SU-DHL-6 (cell line): Measurements from ENCODE around the gene DBF4.

Source experiments
- H2AFZ ChIP-seq: fragments of 200-600 bp; sonication (generic); 2 replicates; pipeline ENCODE4 v1.6.1; 2014; ENCODE audit warnings: low read depth, mild to moderate bottlenecking, moderate library complexity, mixed read lengths, antibody characterized with exemption, low read length; ENCODE audit not compliant: severe bottlenecking
- H3F3A ChIP-seq: fragments of 200-600 bp; shearing (Covaris generic); 2 replicates; pipeline ENCODE4 v1.6.0; 2016; ENCODE audit warnings: antibody characterized with exemption, mild to moderate bottlenecking; ENCODE audit not compliant: insufficient read depth
- H3K27ac ChIP-seq: fragments of 200-600 bp; sonication (generic); 2 replicates; pipeline ENCODE4 v1.5.1; 2016; ENCODE audit warnings: low read depth, mild to moderate bottlenecking, low read length, moderate library complexity, mixed read lengths
- H3K27me3 ChIP-seq: fragments of 200-600 bp; sonication (generic), shearing (Covaris generic); 2 replicates; pipeline ENCODE4 v1.6.0; 2014; ENCODE audit warnings: mild to moderate bottlenecking, low read length
- H3K36me3 ChIP-seq: fragments of 200-600 bp; sonication (generic); 2 replicates; pipeline ENCODE4 v1.6.1; 2014; ENCODE audit warnings: mild to moderate bottlenecking, low read length, mixed read lengths
- H3K4me2 ChIP-seq: fragments of 300-600, 200-600 bp; shearing (Covaris generic), sonication (generic); 2 replicates; pipeline ENCODE4 v1.6.0; 2014; ENCODE audit warnings: low read length, low read depth, mild to moderate bottlenecking; ENCODE audit not compliant: poor library complexity, severe bottlenecking
- H3K4me3 ChIP-seq: fragments of 200-600 bp; sonication (generic); 2 replicates; pipeline ENCODE4 v1.5.1; 2014; ENCODE audit warnings: antibody characterized with exemption, low read length, mild to moderate bottlenecking, mixed read lengths; ENCODE audit not compliant: insufficient read depth, poor library complexity, severe bottlenecking
- H3K79me2 ChIP-seq: fragments of 200-600 bp; sonication (generic); 2 replicates; pipeline ENCODE4 v1.6.1; 2014; ENCODE audit warnings: mild to moderate bottlenecking, low read length, moderate library complexity; ENCODE audit not compliant: insufficient read depth
- H3K9ac ChIP-seq: fragments of 200-600 bp; sonication (generic); 2 replicates; pipeline ENCODE4 v1.7.0; 2014; ENCODE audit warnings: mild to moderate bottlenecking, low read length
- H3K9me2 ChIP-seq: fragments of 200-600 bp; sonication (generic); replicated peaks from 2 replicates; pipeline ENCODE4 v1.6.1; 2014; ENCODE audit warnings: low read length; ENCODE audit not compliant: insufficient read depth
- H3K9me3 ChIP-seq: fragments of 200-600 bp; sonication (generic); 2 replicates; pipeline ENCODE4 v1.6.1; 2014; ENCODE audit warnings: low read length, mixed read lengths; ENCODE audit not compliant: insufficient read depth
- H4K20me1 ChIP-seq: fragments of 200-600 bp; sonication (generic); 2 replicates; pipeline ENCODE4 v1.6.1; 2014; ENCODE audit warnings: low read depth, mild to moderate bottlenecking, antibody characterized with exemption, low read length, moderate library complexity, mixed read lengths
- EZH2phosphoT487 ChIP-seq: fragments of 200-600 bp; sonication (generic), shearing (Covaris generic); conservative IDR thresholded peaks from 2 replicates; pipeline ENCODE4 v1.6.1; 2018; ENCODE audit warnings: mild to moderate bottlenecking, antibody characterized with exemption, low read length, moderate library complexity, mixed read lengths
- TF ChIP-seq, protein P1 (sequence below): fragments of 200-600 bp; sonication (generic); IDR thresholded peaks from one replicate; pipeline ENCODE4 v1.5.1; 2017; ENCODE audit warnings: antibody characterized with exemption, mild to moderate bottlenecking, low read length, moderate library complexity; ENCODE audit not compliant: insufficient read depth, poor library complexity, severe bottlenecking

DBF4 gene

DNA sequence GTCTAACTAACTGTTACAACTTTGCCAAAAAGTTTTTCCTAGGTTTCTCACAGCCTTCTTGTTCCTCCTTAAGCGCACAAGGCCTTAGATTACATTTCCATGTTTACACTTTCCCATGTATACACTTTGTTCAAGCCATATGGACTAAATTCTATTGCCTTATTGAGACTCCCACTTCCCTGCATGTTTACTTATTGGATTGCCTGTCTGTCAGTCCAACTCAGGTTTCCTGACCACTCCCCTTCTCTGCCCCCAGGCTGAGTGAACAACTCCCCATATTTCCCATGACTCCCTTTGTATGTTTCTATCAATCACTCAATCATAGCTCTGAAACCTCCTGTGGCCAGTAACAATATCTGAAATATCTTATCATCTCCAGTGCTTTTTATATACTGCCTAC is 43.2 kb upstream of the DBF4 start:
- no peak for TF ChIP-seq EZH2phosphoT487
- Histone ChIP-seq H3K79me2 (no peaks in the 10 kb centered on the region), H3K27me3 (no peaks in the 10 kb centered on the region), H3K9me2 (no peaks in the 10 kb centered on the region), H3K9me3 (no peaks in the 10 kb centered on the region), H3F3A (peaks cover 19% of the 10 kb centered on the region; the same call in 1 of the 2 replicates), H3K4me2 (no peak overlapping the region), H3K36me3 (peaks cover 49% of the 10 kb centered on the region), H3K4me3 (no peak overlapping the region), H2AFZ (no peak overlapping the region), H4K20me1 (no peaks in the 10 kb centered on the region; the same call in 1 of the 2 replicates), H3K9ac (no peak overlapping the region), H3K27ac (no peak overlapping the region)

DNA sequence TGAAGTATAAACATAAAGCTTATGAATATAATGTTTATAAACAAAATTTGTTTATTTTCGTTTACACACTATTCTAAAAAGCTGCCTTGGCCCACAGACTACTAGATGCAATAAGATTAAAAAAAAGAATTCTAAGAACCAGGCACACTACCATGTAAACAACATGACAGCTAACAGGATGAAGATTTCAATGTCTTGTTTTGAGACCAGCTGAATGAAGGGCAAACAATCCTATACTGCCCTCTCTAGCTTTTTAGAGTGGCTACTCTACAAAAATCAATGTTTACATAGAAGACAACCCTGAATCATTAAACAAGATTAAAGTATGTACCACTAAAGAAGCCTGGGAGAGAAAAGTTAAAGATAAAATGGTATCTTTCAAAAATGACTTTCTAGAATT is 38.7 kb upstream of the DBF4 start:
- Histone ChIP-seq H3K9me2 (no peaks in the 10 kb centered on the region), H3K4me2 (no peak overlapping the region), H3F3A (peaks cover 32% of the 10 kb centered on the region), H3K9ac (no peak overlapping the region), H3K79me2 (no peaks in the 10 kb centered on the region), H3K4me3 (no peak overlapping the region), H2AFZ (no peak overlapping the region), H3K9me3 (no peaks in the 10 kb centered on the region), H4K20me1 (no peaks in the 10 kb centered on the region; the same call in 1 of the 2 replicates), H3K27me3 (no peaks in the 10 kb centered on the region), H3K27ac (no peak overlapping the region), H3K36me3 (peaks cover 70% of the 10 kb centered on the region)
- TF ChIP-seq, protein P1, sequence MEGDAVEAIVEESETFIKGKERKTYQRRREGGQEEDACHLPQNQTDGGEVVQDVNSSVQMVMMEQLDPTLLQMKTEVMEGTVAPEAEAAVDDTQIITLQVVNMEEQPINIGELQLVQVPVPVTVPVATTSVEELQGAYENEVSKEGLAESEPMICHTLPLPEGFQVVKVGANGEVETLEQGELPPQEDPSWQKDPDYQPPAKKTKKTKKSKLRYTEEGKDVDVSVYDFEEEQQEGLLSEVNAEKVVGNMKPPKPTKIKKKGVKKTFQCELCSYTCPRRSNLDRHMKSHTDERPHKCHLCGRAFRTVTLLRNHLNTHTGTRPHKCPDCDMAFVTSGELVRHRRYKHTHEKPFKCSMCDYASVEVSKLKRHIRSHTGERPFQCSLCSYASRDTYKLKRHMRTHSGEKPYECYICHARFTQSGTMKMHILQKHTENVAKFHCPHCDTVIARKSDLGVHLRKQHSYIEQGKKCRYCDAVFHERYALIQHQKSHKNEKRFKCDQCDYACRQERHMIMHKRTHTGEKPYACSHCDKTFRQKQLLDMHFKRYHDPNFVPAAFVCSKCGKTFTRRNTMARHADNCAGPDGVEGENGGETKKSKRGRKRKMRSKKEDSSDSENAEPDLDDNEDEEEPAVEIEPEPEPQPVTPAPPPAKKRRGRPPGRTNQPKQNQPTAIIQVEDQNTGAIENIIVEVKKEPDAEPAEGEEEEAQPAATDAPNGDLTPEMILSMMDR, result no peak
- no peak for TF ChIP-seq EZH2phosphoT487

DNA sequence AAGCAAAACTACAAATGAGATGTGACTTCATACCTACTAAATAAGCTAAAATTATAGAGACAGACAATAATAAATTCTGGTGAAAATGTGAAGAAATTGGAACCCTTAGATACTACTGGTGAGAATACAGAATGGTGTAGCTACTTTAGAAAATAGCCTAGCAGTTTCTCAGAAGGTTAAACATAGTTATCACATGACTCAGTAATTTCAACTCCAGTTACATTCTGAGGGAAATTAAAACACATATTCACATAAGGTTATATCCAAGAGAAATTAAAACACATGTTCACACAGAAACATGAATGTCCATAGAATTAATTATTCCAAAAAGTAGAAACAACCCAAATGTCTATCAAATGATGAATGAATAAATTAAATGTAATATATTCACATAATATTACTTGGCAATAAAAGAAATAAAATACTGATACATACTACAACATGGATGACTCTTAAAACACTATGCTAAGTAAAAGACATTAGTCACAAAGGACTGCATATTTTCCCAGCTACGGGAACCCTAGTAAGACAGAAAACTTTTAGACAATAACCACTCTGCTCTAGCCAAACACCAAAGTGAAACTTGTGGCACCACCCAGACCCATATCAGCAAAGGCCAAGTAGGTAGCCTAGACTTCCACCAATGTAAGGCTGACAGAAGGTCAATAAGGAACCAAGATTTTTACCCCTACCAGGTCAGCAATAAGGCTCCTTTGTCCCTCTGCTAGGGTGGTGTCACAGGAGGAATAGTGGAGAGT is 25.3 kb upstream of the DBF4 start:
- TF ChIP-seq, protein P1, result no peak
- no peak for TF ChIP-seq EZH2phosphoT487
- Histone ChIP-seq H3K79me2 (peaks cover 18% of the 10 kb centered on the region; the same call in 1 of the 2 replicates), H3K36me3 (peaks cover 76% of the 10 kb centered on the region), H3K27ac (no peak overlapping the region), H4K20me1 (no peaks in the 10 kb centered on the region), H3K9ac (no peak overlapping the region), H3K4me3 (no peak overlapping the region), H3K27me3 (no peaks in the 10 kb centered on the region), H3F3A (peaks cover 17% of the 10 kb centered on the region), H3K4me2 (no peak overlapping the region), H3K9me3 (no peaks in the 10 kb centered on the region), H3K9me2 (no peaks in the 10 kb centered on the region), H2AFZ (no peak overlapping the region)

DNA sequence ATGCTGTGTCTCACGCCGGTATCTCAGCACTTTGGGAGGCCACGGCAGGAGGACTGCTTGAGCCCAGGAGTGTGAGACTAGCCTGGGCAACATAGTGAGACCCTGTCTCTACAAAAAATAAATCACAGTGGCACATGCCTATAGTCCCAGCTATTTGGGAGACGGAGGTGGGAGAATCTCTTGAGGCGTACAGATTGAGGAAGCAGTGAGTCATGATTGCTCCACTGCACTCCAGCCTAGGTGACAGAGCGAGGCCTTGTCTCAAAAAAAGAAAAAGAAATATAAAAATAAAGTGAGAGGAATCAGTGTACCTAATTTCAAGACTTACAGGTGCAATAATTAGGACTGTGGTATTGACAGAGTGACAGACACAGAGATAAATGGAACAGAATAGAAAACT is 24.0 kb upstream of the DBF4 start:
- peaks cover 76% of the 10 kb centered on the region for H3K36me3 ChIP-seq
- no peak overlapping the region for H3K4me2 ChIP-seq
- H3K27me3 ChIP-seq, result no peaks in the 10 kb centered on the region
- H3K27ac ChIP-seq, result no peak overlapping the region
- H3K79me2 ChIP-seq, result peaks cover 18% of the 10 kb centered on the region; the same call in 1 of the 2 replicates
- no peak for TF ChIP-seq EZH2phosphoT487
- TF ChIP-seq, protein P1, result no peak
- H4K20me1 ChIP-seq, result no peaks in the 10 kb centered on the region
- H3K9me2 ChIP-seq, result no peaks in the 10 kb centered on the region
- no peak overlapping the region for H2AFZ ChIP-seq
- H3K9ac ChIP-seq, result no peak overlapping the region
- no peaks in the 10 kb centered on the region for H3K9me3 ChIP-seq
- H3F3A ChIP-seq, result peaks cover 26% of the 10 kb centered on the region
- H3K4me3 ChIP-seq, result no peak overlapping the region
